Neural progenitor cell (in vitro differentiated cells): ENCODE measurements around the gene PRSS53. TPM values are rescaled to one million over a fixed set of nuclear protein-coding genes. Genes with fewer than 3 reads are reported as not detected.
A peak's percentile ranks its signal among the peaks of the same experiment; 100 is the strongest.

Experiments used
- DNase-seq: peaks from one replicate; pipeline ENCODE4 v3.0.0-alpha.2; 2016; ENCODE audit warnings: low spot score
- H2AFZ ChIP-seq: fragments of 200-600 bp; sonication (generic); replicated peaks from 2 replicates; pipeline ENCODE4 v1.6.1; 2016; ENCODE audit warnings: antibody characterized with exemption
- H3F3A ChIP-seq: fragments of 200-600 bp; sonication (generic); 2 replicates; pipeline ENCODE4 v1.6.1; 2016; ENCODE audit warnings: antibody characterized with exemption, low read depth
- H3K27ac ChIP-seq: fragments of 200-600 bp; sonication (generic); 2 replicates; pipeline ENCODE4 v1.5.1; 2016; ENCODE audit warnings: mild to moderate bottlenecking
- H3K27me3 ChIP-seq: fragments of 200-600 bp; sonication (generic); 2 replicates; pipeline ENCODE4 v1.6.1; 2016; ENCODE audit warnings: mild to moderate bottlenecking, moderate library complexity
- H3K36me3 ChIP-seq: fragments of 200-600 bp; sonication (generic); 2 replicates; pipeline ENCODE4 v1.5.1; 2016
- H3K4me1 ChIP-seq: fragments of 200-600 bp; sonication (generic); 2 replicates; pipeline ENCODE4 v1.6.1; 2016; ENCODE audit warnings: mixed run types
- H3K4me2 ChIP-seq: fragments of 200-600 bp; sonication (generic); 2 replicates; pipeline ENCODE4 v1.6.1; 2016
- H3K4me3 ChIP-seq: fragments of 200-600 bp; sonication (generic); 2 replicates; pipeline ENCODE4 v1.5.1; 2016
- H3K79me2 ChIP-seq: fragments of 200-600 bp; sonication (generic); 2 replicates; pipeline ENCODE4 v1.6.1; 2016; ENCODE audit warnings: low read depth
- H3K9ac ChIP-seq: fragments of 200-600 bp; sonication (generic); 2 replicates; pipeline ENCODE4 v1.6.1; 2016
- H3K9me3 ChIP-seq: fragments of 200-600 bp; sonication (generic); 2 replicates; pipeline ENCODE4 v1.5.1; 2016; ENCODE audit warnings: low read depth
- H4K20me1 ChIP-seq: fragments of 200-600 bp; sonication (generic); 2 replicates; pipeline ENCODE4 v1.6.1; 2016; ENCODE audit warnings: low read depth
- H3K27ac Mint-ChIP-seq: 3 replicates; pipeline ENCODE4 v1.8.0; 2021; ENCODE audit warnings: mixed read lengths
- H3K27me3 Mint-ChIP-seq: 2 replicates; pipeline ENCODE4 v1.8.0; 2022; ENCODE audit warnings: low read depth, mild to moderate bottlenecking, inconsistent platforms, moderate library complexity, mixed read lengths; ENCODE audit not compliant: insufficient read depth
- H3K36me3 Mint-ChIP-seq: 3 replicates; pipeline ENCODE4 v1.8.0; 2021; ENCODE audit warnings: mixed read lengths
- H3K4me1 Mint-ChIP-seq: 3 replicates; pipeline ENCODE4 v1.8.0; 2021; ENCODE audit warnings: mixed read lengths
- H3K4me3 Mint-ChIP-seq: 3 replicates; pipeline ENCODE4 v1.8.0; 2021; ENCODE audit warnings: mild to moderate bottlenecking, moderate library complexity, mixed read lengths
- H3K9me3 Mint-ChIP-seq: 3 replicates; pipeline ENCODE4 v1.8.0; 2020; ENCODE audit warnings: mixed read lengths
- CTCF ChIP-seq: fragments of 200-600 bp; sonication (generic); IDR thresholded peaks from 2 replicates; pipeline ENCODE4 v1.5.1; 2017; ENCODE audit warnings: antibody characterized with exemption, mild to moderate bottlenecking
- EZH2 ChIP-seq: fragments of 200-600 bp; sonication (generic); IDR thresholded peaks from 2 replicates; pipeline ENCODE4 v1.6.1; 2017; ENCODE audit warnings: antibody characterized with exemption, mild to moderate bottlenecking, moderate library complexity
- EZH2phosphoT487 ChIP-seq: fragments of 200-600 bp; sonication (generic); IDR thresholded peaks from 2 replicates; pipeline ENCODE4 v1.6.1; 2017; ENCODE audit warnings: antibody characterized with exemption
- total RNA-seq: library from RNA; depleted of rRNA; stranded (reverse); fragments of >200 nt; gene quantifications from 2 replicates; pipeline ENCODE4 v1.2.3, GENCODE V29; 2015; ENCODE audit warnings: low replicate concordance

PRSS53 gene
- total RNA-seq, 1 donor from 2014 or later, result 2.3 TPM

GRCh38 chr16:31071861-31072260, 16.9 kb downstream of the PRSS53 start:
- TF ChIP-seq EZH2 (no peak), CTCF (no peak)

GRCh38 chr16:31067342-31067741, 21.4 kb downstream of the PRSS53 start:
- H3K79me2 ChIP-seq, result peaks cover 72% of the 10 kb centered on the region
- peaks cover 7% of the 10 kb centered on the region for H3K4me1 ChIP-seq
- Mint-ChIP-seq H3K9me3 (no peaks in the 10 kb centered on the region), H3K4me1 (peaks cover 14% of the 10 kb centered on the region), H3K27ac (no peak overlapping the region), H3K27me3 (peaks cover 12% of the 10 kb centered on the region), H3K36me3 (peaks cover 21% of the 10 kb centered on the region), H3K4me3 (no peak overlapping the region)
- no peaks in the 10 kb centered on the region for H3K9me3 ChIP-seq
- TF ChIP-seq EZH2 (no peak), EZH2phosphoT487 (no peak), CTCF (no peak)
- no peak overlapping the region for H3K27ac ChIP-seq
- no peaks in the 10 kb centered on the region for H3F3A ChIP-seq
- no peaks in the 10 kb centered on the region for H3K36me3 ChIP-seq
- DNase-seq, result no peak
- H4K20me1 ChIP-seq, result peaks cover 52% of the 10 kb centered on the region
- no peak overlapping the region for H3K4me3 ChIP-seq
- H2AFZ ChIP-seq, result no peak overlapping the region
- H3K27me3 ChIP-seq, result no peaks in the 10 kb centered on the region
- no peak overlapping the region for H3K4me2 ChIP-seq
- H3K9ac ChIP-seq, result no peak overlapping the region

More at GRCh38 chr16:31071861-31072260, 16.9 kb downstream of the PRSS53 start:
- no peaks in the 10 kb centered on the region for H3K9me3 Mint-ChIP-seq
- peak overlapping the region; percentile 98 for H3K27ac Mint-ChIP-seq
- Histone ChIP-seq H3K27me3 (no peaks in the 10 kb centered on the region), H3K4me2 (peak overlapping the region; percentile 91), H4K20me1 (peaks cover 28% of the 10 kb centered on the region), H3K9ac (peak overlapping the region; percentile 82), H3K9me3 (no peaks in the 10 kb centered on the region), H3K79me2 (peaks cover 83% of the 10 kb centered on the region), H3K36me3 (no peaks in the 10 kb centered on the region), H3F3A (peaks cover 24% of the 10 kb centered on the region), H3K27ac (no peak overlapping the region), H3K4me1 (peaks cover 14% of the 10 kb centered on the region), H3K4me3 (peak overlapping the region; percentile 77), H2AFZ (no peak overlapping the region)
- peaks cover 14% of the 10 kb centered on the region for H3K27me3 Mint-ChIP-seq
- peaks cover 3% of the 10 kb centered on the region for H3K36me3 Mint-ChIP-seq
- peaks cover 21% of the 10 kb centered on the region for H3K4me1 Mint-ChIP-seq
- H3K4me3 Mint-ChIP-seq, result peak overlapping the region; percentile 99
- peak; percentile 28 for DNase-seq

GRCh38 chr16:31064882-31065461, 23.8 kb downstream of the PRSS53 start:
- Histone ChIP-seq H3K36me3 (no peaks in the 10 kb centered on the region), H2AFZ (no peak overlapping the region), H3K4me2 (no peak overlapping the region), H3K4me3 (no peak overlapping the region), H3K27me3 (no peaks in the 10 kb centered on the region), H3K9me3 (no peaks in the 10 kb centered on the region), H3K9ac (no peak overlapping the region), H3F3A (no peaks in the 10 kb centered on the region), H3K4me1 (no peaks in the 10 kb centered on the region), H4K20me1 (peaks cover 52% of the 10 kb centered on the region), H3K27ac (no peak overlapping the region), H3K79me2 (peaks cover 49% of the 10 kb centered on the region)
- H3K36me3 Mint-ChIP-seq, result peaks cover 27% of the 10 kb centered on the region
- no peaks in the 10 kb centered on the region for H3K9me3 Mint-ChIP-seq
- peaks cover 3% of the 10 kb centered on the region for H3K4me1 Mint-ChIP-seq
- TF ChIP-seq CTCF (no peak), EZH2 (no peak), EZH2phosphoT487 (peak; percentile 73)
- DNase-seq, result peak; percentile 61
- H3K27me3 Mint-ChIP-seq, result peaks cover 13% of the 10 kb centered on the region
- H3K4me3 Mint-ChIP-seq, result peak overlapping the region; percentile 48
- H3K27ac Mint-ChIP-seq, result peak overlapping the region; percentile 76
